SU-DHL-6 (cell line): ENCODE measurements around the gene FAM184A.

Experiments
- H2AFZ ChIP-seq: fragments of 200-600 bp; sonication (generic); 2 replicates; pipeline ENCODE4 v1.6.1; 2014; ENCODE audit warnings: low read depth, mild to moderate bottlenecking, moderate library complexity, mixed read lengths, antibody characterized with exemption, low read length; ENCODE audit not compliant: severe bottlenecking
- H3F3A ChIP-seq: fragments of 200-600 bp; shearing (Covaris generic); 2 replicates; pipeline ENCODE4 v1.6.0; 2016; ENCODE audit warnings: antibody characterized with exemption, mild to moderate bottlenecking; ENCODE audit not compliant: insufficient read depth
- H3K27ac ChIP-seq: fragments of 200-600 bp; sonication (generic); 2 replicates; pipeline ENCODE4 v1.5.1; 2016; ENCODE audit warnings: low read depth, mild to moderate bottlenecking, low read length, moderate library complexity, mixed read lengths
- H3K27me3 ChIP-seq: fragments of 200-600 bp; sonication (generic), shearing (Covaris generic); 2 replicates; pipeline ENCODE4 v1.6.0; 2014; ENCODE audit warnings: mild to moderate bottlenecking, low read length
- H3K36me3 ChIP-seq: fragments of 200-600 bp; sonication (generic); 2 replicates; pipeline ENCODE4 v1.6.1; 2014; ENCODE audit warnings: mild to moderate bottlenecking, low read length, mixed read lengths
- H3K4me2 ChIP-seq: fragments of 300-600, 200-600 bp; shearing (Covaris generic), sonication (generic); 2 replicates; pipeline ENCODE4 v1.6.0; 2014; ENCODE audit warnings: low read length, low read depth, mild to moderate bottlenecking; ENCODE audit not compliant: poor library complexity, severe bottlenecking
- H3K4me3 ChIP-seq: fragments of 200-600 bp; sonication (generic); 2 replicates; pipeline ENCODE4 v1.5.1; 2014; ENCODE audit warnings: antibody characterized with exemption, low read length, mild to moderate bottlenecking, mixed read lengths; ENCODE audit not compliant: insufficient read depth, poor library complexity, severe bottlenecking
- H3K79me2 ChIP-seq: fragments of 200-600 bp; sonication (generic); 2 replicates; pipeline ENCODE4 v1.6.1; 2014; ENCODE audit warnings: mild to moderate bottlenecking, low read length, moderate library complexity; ENCODE audit not compliant: insufficient read depth
- H3K9ac ChIP-seq: fragments of 200-600 bp; sonication (generic); 2 replicates; pipeline ENCODE4 v1.7.0; 2014; ENCODE audit warnings: mild to moderate bottlenecking, low read length
- H3K9me2 ChIP-seq: fragments of 200-600 bp; sonication (generic); replicated peaks from 2 replicates; pipeline ENCODE4 v1.6.1; 2014; ENCODE audit warnings: low read length; ENCODE audit not compliant: insufficient read depth
- H3K9me3 ChIP-seq: fragments of 200-600 bp; sonication (generic); 2 replicates; pipeline ENCODE4 v1.6.1; 2014; ENCODE audit warnings: low read length, mixed read lengths; ENCODE audit not compliant: insufficient read depth
- H4K20me1 ChIP-seq: fragments of 200-600 bp; sonication (generic); 2 replicates; pipeline ENCODE4 v1.6.1; 2014; ENCODE audit warnings: low read depth, mild to moderate bottlenecking, antibody characterized with exemption, low read length, moderate library complexity, mixed read lengths
- CTCF ChIP-seq: fragments of 200-600 bp; sonication (generic); IDR thresholded peaks from one replicate; pipeline ENCODE4 v1.5.1; 2017; ENCODE audit warnings: antibody characterized with exemption, mild to moderate bottlenecking, low read length, moderate library complexity; ENCODE audit not compliant: insufficient read depth, poor library complexity, severe bottlenecking
- EZH2phosphoT487 ChIP-seq: fragments of 200-600 bp; sonication (generic), shearing (Covaris generic); conservative IDR thresholded peaks from 2 replicates; pipeline ENCODE4 v1.6.1; 2018; ENCODE audit warnings: mild to moderate bottlenecking, antibody characterized with exemption, low read length, moderate library complexity, mixed read lengths

The FAM184A gene

GRCh38 chr6:119126140-119126539, 47.7 kb upstream of the FAM184A start:
- no peaks in the 10 kb centered on the region for H3K36me3 ChIP-seq
- no peak overlapping the region for H3K9ac ChIP-seq
- no peaks in the 10 kb centered on the region for H4K20me1 ChIP-seq
- no peak overlapping the region for H3K4me2 ChIP-seq
- no peak for TF ChIP-seq EZH2phosphoT487
- no peak for TF ChIP-seq CTCF
- H2AFZ ChIP-seq = no peak overlapping the region
- H3K79me2 ChIP-seq = no peaks in the 10 kb centered on the region
- no peaks in the 10 kb centered on the region for H3K27me3 ChIP-seq
- no peaks in the 10 kb centered on the region for H3K9me3 ChIP-seq
- H3K4me3 ChIP-seq = no peak overlapping the region
- H3F3A ChIP-seq = no peaks in the 10 kb centered on the region
- H3K9me2 ChIP-seq = no peaks in the 10 kb centered on the region
- no peak overlapping the region for H3K27ac ChIP-seq

- Histone ChIP-seq H3K79me2 (no peaks in the 10 kb centered on the region), H3K9me2 (no peaks in the 10 kb centered on the region), H3K9ac (no peak overlapping the region), H2AFZ (no peak overlapping the region), H4K20me1 (no peaks in the 10 kb centered on the region), H3K9me3 (no peaks in the 10 kb centered on the region), H3K27ac (no peak overlapping the region), H3K4me2 (no peak overlapping the region), H3K4me3 (no peak overlapping the region), H3K36me3 (no peaks in the 10 kb centered on the region), H3K27me3 (no peaks in the 10 kb centered on the region), H3F3A (no peaks in the 10 kb centered on the region)
- TF ChIP-seq EZH2phosphoT487 (no peak), CTCF (no peak)
Measured at GRCh38 chr6:119125576-119125975, 47.1 kb upstream of the FAM184A start.

GRCh38 chr6:119124079-119124824, 45.8 kb upstream of the FAM184A start:
- Histone ChIP-seq H3K4me2 (no peak overlapping the region), H2AFZ (no peak overlapping the region), H3K4me3 (no peak overlapping the region), H3K27ac (no peak overlapping the region), H3K9ac (no peak overlapping the region), H3K79me2 (no peaks in the 10 kb centered on the region), H3K9me3 (no peaks in the 10 kb centered on the region), H3F3A (no peaks in the 10 kb centered on the region), H4K20me1 (no peaks in the 10 kb centered on the region), H3K9me2 (no peaks in the 10 kb centered on the region), H3K27me3 (no peaks in the 10 kb centered on the region), H3K36me3 (no peaks in the 10 kb centered on the region)
- TF ChIP-seq CTCF (no peak), EZH2phosphoT487 (no peak)
